ENCODE results near the gene JUNB.

JUNB gene

DNA sequence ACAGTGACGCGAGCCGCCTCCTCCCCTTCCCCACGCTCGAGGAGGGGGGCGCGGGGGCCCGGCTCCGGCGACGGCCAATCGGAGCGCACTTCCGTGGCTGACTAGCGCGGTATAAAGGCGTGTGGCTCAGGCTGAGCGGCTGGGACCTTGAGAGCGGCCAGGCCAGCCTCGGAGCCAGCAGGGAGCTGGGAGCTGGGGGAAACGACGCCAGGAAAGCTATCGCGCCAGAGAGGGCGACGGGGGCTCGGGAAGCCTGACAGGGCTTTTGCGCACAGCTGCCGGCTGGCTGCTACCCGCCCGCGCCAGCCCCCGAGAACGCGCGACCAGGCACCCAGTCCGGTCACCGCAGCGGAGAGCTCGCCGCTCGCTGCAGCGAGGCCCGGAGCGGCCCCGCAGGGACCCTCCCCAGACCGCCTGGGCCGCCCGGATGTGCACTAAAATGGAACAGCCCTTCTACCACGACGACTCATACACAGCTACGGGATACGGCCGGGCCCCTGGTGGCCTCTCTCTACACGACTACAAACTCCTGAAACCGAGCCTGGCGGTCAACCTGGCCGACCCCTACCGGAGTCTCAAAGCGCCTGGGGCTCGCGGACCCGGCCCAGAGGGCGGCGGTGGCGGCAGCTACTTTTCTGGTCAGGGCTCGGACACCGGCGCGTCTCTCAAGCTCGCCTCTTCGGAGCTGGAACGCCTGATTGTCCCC, at the start of gene JUNB:
Gene JUNB (plus strand): TSS at position 142 of the 706 bp plus-strand sequence. CDS start 286 bp downstream, at position 428.
- DNase-seq = peak; percentile 96 to 100 (median 98)
- intact Hi-C loops (cut with DNase I) = loop anchor here (2.0 kb wide), 1 partner anchor 57 kb away; the partner anchor contains the start of gene TRIR

- intact Hi-C loops (cut with DNase I) = no loop called here
- DNase-seq = no peak
Measured at GRCh38 chr19:12745166-12745897, 46.0 kb upstream of the JUNB start.

- DNase-seq = no peak
- intact Hi-C loops (cut with DNase I) = no loop called here
Measured at GRCh38 chr19:12748489-12748888, 42.8 kb upstream of the JUNB start.

DNA sequence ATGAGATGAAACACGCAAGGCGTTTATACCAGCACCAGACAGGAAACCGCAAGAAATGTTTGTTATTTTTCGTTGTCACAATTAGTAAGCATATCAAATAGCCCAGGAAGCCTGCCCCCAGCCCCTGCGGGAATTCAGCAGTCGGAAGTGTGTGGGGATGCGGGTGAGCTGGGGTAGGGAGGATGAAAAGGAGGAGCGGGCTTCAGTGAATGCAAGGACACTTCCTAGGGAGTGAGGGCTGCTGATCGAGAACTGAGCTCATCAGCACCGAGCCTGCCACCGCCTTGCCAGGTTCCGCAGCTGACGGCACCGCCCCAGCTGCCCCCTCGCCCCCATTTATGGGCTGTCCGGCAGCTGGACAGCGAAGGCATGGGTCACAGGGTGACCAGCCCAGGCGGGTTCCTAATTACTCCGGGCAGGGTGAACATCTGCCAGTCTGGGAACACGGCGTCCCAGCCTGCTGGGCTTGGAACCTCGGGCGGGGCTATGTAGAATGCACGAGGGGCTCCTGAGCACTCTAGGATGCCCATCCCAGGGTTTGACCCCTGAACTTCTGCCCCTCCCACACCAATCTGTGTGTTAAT, 41.3 kb upstream of the JUNB start:
- intact Hi-C loops (cut with DNase I) = no loop called here
- DNase-seq = no peak

- intact Hi-C loops (cut with DNase I) = no loop called here
- no peak for DNase-seq
Measured at GRCh38 chr19:12750851-12751250, 40.4 kb upstream of the JUNB start.

DNA sequence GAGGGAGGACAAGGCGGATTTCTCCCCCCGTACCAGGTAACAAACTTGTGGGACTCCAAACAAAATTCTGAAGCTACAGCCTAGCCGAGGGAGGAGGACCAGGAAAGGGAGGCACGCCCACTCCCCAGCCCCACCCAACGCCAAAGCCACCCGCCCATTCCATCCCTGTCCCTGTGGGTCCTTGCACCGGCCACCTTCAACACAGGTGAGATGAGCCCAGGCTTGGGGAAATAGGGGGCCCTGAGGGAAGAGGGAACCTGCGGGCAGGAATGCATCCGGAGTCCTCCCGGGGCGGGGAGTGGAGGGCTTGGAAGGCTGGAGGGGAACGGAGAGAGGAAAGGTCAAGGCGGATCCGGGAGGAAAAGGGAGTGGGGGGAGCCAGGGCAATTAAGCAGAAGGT, 39.7 kb upstream of the JUNB start, which contains the start of gene BEST2:
Gene BEST2 (plus strand): TSS at position 157 of the 400 bp plus-strand sequence. CDS start 802 bp downstream, outside the sequence.
- intact Hi-C loops (cut with DNase I) = no loop called here
- DNase-seq = no peak

DNA sequence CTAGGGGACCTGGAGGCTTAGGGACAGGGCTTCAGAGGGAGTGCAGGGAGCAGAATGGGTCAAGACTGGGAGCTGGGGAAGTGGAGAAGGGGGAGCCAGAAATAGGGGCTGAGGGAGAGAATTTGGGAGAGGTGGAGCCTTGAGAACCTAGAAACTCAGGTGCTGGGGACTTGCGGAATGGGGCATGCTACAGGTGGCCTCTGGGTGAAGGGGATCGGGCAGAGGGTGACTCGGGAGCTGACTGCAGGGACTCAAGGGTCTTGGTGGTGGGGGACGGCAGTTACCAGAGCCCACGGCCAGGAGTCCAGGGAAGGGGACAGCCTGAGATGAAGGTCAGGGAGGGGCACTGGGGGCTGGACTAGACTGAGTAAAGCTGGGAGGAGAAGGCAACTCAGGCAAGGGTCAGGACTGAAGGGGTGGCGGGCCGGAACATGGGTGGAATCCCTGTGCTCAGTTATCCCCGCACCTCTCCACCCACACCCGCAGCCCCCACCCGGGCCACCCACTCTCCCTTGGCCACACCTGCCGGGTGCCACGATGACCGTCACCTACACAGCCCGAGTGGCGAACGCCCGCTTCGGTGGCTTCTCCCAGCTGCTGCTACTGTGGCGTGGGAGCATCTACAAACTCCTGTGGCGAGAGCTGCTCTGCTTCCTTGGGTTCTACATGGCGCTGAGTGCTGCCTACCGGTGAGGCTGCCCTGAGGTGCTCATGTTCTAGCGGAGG, 39.1 kb upstream of the JUNB start:
- DNase-seq = no peak
- intact Hi-C loops (cut with DNase I) = no loop called here

DNA sequence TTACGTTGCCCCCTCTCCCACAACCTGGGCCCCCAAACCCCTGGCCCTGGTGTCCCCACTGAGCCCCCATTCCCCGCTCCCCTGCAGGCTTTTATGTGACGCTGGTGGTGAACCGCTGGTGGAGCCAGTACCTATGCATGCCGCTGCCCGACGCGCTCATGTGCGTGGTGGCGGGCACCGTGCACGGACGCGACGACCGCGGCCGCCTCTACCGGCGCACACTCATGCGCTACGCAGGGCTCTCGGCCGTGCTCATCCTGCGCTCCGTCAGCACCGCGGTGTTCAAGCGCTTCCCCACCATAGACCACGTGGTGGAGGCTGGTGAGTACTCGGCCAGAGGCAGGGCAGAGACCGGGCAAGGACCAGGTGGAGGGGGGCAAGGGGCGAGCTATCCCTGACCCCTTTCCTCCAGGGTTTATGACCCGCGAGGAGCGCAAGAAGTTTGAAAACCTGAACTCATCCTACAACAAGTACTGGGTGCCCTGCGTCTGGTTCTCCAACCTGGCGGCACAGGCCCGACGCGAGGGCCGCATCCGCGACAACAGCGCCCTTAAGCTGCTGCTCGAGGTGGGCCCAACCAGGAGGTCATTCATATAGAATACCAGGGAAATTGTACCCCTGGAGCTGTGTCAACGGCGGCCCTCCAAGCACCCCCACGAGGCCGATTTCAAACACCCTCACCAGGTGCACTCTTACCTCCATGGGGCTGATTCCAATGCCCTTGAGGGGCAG, 36.7 kb upstream of the JUNB start:
- DNase-seq = no peak
- intact Hi-C loops (cut with DNase I) = no loop called here

GRCh38 chr19:12756150-12756883, 35.0 kb upstream of the JUNB start:
- intact Hi-C loops (cut with DNase I) = no loop called here
- no peak for DNase-seq

DNA sequence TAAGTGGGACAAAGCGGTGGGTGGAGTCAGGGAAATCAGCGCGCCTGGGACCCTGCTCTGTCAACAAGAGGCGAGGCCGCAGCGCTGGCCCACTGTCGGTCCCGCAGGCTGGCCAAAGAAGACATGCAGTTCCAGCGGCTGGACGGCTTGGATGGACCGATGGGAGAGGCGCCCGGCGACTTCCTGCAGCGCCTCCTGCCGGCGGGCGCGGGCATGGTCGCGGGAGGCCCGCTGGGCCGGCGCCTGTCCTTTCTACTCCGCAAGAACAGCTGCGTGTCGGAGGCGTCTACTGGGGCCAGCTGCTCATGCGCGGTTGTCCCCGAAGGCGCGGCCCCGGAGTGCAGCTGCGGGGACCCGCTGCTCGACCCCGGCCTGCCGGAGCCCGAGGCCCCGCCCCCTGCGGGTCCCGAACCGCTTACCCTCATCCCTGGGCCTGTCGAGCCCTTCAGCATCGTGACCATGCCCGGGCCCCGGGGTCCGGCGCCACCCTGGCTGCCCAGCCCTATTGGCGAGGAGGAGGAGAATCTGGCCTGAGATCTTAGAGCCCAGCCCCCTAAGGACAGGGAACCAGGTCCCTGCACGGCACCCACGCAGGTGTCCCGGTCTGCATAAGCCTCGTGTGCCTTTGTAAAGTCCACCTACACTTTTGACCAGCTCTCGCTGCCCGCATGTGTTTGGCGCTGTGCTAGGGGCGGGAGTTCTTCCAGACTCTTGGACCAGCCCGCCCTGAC, 33.6 kb upstream of the JUNB start:
- intact Hi-C loops (cut with DNase I) = no loop called here
- peak in 9 of 10 donors; percentile 29 to 96 (median 60) for DNase-seq

- intact Hi-C loops (cut with DNase I) = loop anchor here (5.0 kb wide), 1 partner anchor 43 kb away; the partner anchor contains the start of genes PRDX2 and THSD8
- no peak for DNase-seq
Measured at GRCh38 chr19:12759686-12760085, 31.6 kb upstream of the JUNB start.

DNA sequence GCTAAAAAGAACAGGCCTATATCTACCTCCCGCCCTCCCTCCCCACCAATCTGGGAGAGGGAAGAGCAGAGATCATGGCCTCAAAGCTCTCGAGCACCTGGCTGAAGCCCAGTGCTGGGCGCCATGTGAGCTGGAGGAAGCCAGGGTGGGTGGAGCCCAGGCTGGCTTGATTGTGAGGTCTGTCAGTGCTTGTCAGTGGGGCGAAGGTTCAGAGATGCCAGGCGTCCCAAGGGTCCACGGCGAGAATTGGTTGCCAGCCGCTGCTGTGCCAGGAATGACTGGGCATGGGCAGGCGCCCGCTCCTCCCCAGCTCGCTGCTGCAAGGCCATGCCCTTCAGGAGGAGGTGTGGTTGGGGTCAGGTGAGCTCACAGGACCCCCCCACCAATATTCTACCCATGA, 28.2 kb upstream of the JUNB start:
- intact Hi-C loops (cut with DNase I) = loop anchor here (5.0 kb wide), 1 partner anchor 39 kb away; the partner anchor contains the start of genes PRDX2 and THSD8
- no peak for DNase-seq

- intact Hi-C loops (cut with DNase I) = loop anchor here (5.0 kb wide), 1 partner anchor 38 kb away; the partner anchor contains the start of genes PRDX2 and THSD8
- DNase-seq = peak in 1 of 10 donors; percentile 56
Measured at GRCh38 chr19:12764698-12765097, 26.6 kb upstream of the JUNB start.

DNA sequence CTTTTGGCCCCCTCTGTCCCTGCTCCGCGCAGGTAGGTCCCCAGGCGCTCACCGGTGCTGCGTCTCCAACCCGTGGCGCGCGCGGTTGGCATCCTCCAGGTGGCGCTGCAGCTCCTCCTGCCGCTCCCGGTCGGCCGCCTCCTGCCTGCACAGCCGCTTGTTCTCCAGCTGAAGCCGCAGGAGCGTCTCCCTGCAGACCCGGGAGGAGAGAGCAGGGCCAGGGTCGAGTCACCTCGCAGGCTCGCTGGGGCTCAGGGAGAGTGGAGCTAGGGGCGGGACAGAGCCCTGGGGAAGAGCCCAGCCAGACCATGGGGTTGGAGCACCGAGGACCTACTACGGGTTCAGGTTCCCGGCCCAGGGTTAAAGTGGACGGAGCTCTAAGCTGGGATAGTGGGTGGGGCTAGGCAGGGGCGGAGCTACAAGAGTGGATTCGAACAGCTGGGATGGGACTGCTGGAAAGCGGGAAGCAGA, 25.2 kb upstream of the JUNB start:
- intact Hi-C loops (cut with DNase I) = no loop called here
- DNase-seq = peak in 9 of 10 donors; percentile 41 to 97 (median 77)

DNA sequence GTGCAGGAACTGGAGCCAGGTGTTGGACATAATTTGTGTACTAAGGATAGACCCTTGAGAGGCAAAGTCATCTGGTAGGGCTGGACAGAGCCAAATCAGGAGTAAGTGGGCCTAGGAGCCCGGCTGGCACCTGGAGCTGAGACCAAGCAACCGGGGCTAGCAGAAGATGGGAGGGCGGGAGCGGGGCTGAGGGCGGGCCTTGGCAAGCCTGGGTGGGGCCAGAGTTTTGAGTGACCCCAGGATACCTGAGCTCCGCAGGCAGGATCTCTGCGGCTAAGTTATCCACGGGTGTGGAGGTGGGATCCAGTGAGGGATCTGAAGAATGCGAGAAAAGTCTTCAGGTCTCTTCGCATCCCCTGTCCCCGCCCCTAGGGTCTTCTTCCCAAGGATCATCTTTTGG, 24.1 kb upstream of the JUNB start:
- DNase-seq = peak in 1 of 10 donors; percentile 39
- intact Hi-C loops (cut with DNase I) = no loop called here

GRCh38 chr19:12767666-12768065, 23.6 kb upstream of the JUNB start:
- intact Hi-C loops (cut with DNase I) = no loop called here

DNA sequence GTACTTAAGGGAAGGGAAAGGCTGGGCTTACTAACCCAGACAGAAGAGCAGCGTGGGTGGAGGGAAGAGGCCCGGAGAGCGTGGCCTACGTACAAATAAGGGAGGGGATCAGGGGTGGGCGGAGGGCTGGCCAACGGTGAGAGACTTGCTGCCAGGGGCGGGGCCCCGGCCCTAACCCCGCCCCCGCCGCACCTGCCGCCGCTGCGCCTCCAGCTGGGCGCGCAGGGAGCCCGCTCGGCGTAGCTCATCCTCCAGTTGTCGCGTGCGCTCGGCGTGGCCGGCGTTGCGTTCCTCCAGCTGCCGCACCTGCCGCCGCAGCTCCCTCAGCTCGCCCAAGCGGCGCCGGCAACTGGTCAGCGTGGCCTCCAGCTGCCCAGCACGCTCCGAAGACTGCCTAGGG, 21.6 kb upstream of the JUNB start:
- intact Hi-C loops (cut with DNase I) = no loop called here
- no peak for DNase-seq

More at GRCh38 chr19:12767666-12768065, 23.6 kb upstream of the JUNB start:
- peak in 1 of 10 donors; percentile 72 for DNase-seq

DNA sequence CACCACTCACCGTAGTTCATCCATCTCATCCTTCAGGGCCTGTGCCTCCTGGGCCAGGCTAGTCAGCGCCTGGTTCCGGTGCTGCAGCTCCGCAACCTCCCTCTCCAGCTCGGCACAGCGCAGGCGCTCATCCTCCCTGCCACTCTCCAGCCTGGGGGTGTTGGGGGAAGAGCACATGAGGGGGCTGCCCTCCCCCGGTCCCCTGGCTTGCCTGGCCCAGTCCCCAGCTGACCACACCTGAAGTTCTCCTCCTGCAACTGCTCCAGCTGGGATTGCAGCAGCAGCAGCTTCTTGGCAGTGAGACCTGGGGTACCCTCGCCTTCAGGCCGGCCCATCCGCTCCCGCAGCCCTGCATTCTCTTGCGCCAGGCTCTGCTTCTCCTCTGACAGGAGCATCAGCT, 20.4 kb upstream of the JUNB start:
- intact Hi-C loops (cut with DNase I) = no loop called here

More for the DNA sequence above, 20.4 kb upstream of the JUNB start:
- peak in 1 of 10 donors; percentile 66 for DNase-seq
